ENCODE measurements around the gene SAMD4B. TPM values are rescaled to one million over a fixed set of nuclear protein-coding genes. Genes with fewer than 3 reads are reported as not detected.

Gene SAMD4B
- total and polyA plus RNA-seq, 9 of the 15 experiments (the other 6 are each of a cell fraction or from before 2014, with no cell fraction given), result 3.4 to 90.5 (median 38.0) TPM

DNA sequence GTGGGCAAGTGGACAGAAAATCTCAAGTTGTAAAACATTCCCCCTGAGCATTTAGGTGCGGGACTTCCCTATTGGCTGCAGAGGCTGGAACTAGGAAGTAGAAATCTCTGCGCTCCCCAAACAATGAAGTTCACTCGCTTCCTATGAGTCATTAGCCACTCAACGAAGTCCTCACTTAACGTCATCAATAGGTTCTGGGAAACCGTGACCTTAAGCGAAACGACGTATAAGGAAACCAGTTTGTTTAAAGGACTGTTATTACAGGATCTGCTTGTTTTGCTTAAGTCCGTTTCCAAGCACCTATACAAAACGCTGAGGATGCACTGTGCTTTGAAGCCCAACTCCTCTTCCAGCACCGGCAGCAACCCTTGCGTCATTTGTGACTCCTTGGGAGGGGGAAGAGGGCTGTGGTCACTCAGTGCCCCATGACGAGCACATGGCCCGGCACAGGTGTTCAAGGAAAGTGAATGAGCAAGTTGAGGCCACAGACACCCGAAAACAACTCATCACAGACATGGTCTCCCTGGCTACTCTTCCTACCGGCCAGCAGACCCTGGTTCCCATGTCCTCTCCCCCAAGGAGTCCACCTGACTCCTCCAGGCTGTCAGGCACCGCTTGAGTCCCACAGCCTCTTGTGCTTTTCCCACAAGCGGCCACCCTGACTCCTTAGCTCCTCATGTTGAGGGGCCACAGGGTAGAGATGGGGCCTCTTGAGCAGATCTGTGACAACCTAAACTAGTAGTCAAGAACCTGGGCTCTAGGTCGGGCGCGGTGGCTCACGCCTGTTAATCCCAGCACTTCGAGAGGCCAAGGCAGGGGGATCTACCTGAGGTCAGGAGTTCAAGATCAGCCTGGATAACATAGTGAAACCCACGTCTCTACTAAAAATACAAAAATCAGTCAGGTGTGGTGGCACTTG lies 88.7 kb downstream of the SAMD4B start (continued):
- TF ChIP-seq, protein P1, sequence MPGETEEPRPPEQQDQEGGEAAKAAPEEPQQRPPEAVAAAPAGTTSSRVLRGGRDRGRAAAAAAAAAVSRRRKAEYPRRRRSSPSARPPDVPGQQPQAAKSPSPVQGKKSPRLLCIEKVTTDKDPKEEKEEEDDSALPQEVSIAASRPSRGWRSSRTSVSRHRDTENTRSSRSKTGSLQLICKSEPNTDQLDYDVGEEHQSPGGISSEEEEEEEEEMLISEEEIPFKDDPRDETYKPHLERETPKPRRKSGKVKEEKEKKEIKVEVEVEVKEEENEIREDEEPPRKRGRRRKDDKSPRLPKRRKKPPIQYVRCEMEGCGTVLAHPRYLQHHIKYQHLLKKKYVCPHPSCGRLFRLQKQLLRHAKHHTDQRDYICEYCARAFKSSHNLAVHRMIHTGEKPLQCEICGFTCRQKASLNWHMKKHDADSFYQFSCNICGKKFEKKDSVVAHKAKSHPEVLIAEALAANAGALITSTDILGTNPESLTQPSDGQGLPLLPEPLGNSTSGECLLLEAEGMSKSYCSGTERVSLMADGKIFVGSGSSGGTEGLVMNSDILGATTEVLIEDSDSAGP (CRISPR knock-in tag; IDR thresholded peaks at IDR 0.05), result peak; percentile 28; the same call in 1 of the 2 replicates
- TF ChIP-seq, protein P2, sequence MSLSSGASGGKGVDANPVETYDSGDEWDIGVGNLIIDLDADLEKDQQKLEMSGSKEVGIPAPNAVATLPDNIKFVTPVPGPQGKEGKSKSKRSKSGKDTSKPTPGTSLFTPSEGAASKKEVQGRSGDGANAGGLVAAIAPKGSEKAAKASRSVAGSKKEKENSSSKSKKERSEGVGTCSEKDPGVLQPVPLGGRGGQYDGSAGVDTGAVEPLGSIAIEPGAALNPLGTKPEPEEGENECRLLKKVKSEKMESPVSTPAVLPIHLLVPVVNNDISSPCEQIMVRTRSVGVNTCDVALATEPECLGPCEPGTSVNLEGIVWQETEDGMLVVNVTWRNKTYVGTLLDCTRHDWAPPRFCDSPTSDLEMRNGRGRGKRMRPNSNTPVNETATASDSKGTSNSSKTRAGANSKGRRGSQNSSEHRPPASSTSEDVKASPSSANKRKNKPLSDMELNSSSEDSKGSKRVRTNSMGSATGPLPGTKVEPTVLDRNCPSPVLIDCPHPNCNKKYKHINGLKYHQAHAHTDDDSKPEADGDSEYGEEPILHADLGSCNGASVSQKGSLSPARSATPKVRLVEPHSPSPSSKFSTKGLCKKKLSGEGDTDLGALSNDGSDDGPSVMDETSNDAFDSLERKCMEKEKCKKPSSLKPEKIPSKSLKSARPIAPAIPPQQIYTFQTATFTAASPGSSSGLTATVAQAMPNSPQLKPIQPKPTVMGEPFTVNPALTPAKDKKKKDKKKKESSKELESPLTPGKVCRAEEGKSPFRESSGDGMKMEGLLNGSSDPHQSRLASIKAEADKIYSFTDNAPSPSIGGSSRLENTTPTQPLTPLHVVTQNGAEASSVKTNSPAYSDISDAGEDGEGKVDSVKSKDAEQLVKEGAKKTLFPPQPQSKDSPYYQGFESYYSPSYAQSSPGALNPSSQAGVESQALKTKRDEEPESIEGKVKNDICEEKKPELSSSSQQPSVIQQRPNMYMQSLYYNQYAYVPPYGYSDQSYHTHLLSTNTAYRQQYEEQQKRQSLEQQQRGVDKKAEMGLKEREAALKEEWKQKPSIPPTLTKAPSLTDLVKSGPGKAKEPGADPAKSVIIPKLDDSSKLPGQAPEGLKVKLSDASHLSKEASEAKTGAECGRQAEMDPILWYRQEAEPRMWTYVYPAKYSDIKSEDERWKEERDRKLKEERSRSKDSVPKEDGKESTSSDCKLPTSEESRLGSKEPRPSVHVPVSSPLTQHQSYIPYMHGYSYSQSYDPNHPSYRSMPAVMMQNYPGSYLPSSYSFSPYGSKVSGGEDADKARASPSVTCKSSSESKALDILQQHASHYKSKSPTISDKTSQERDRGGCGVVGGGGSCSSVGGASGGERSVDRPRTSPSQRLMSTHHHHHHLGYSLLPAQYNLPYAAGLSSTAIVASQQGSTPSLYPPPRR (CRISPR knock-in tag; IDR thresholded peaks at IDR 0.05; ENCODE audit: borderline replicate concordance), result peak; percentile 54; the same call in 1 of the 2 replicates
- peak; percentile 90 for TF ChIP-seq EP400 (IDR thresholded peaks at IDR 0.05)
- peak; percentile 54 for TF ChIP-seq RBBP5 (IDR thresholded peaks at IDR 0.05; ENCODE audit: borderline replicate concordance, insufficient read depth, low read length, poor library complexity, severe bottlenecking)
- TF ChIP-seq FOXA3 (CRISPR knock-in tag; conservative IDR thresholded peaks at IDR 0.05 in 1 of 2, IDR thresholded peaks at IDR 0.05 in 1 of 2), result no peak
- peak; percentile 49; the same call in 1 of the 2 replicates for TF ChIP-seq ZNF589 (CRISPR knock-in tag; IDR thresholded peaks at IDR 0.05; ENCODE audit: low read depth)
- TF ChIP-seq ZNF431 (CRISPR knock-in tag; IDR thresholded peaks at IDR 0.05), result no peak
- TF ChIP-seq ZNF830 (CRISPR knock-in tag; IDR thresholded peaks at IDR 0.05), result no peak
- TF ChIP-seq, protein P3, sequence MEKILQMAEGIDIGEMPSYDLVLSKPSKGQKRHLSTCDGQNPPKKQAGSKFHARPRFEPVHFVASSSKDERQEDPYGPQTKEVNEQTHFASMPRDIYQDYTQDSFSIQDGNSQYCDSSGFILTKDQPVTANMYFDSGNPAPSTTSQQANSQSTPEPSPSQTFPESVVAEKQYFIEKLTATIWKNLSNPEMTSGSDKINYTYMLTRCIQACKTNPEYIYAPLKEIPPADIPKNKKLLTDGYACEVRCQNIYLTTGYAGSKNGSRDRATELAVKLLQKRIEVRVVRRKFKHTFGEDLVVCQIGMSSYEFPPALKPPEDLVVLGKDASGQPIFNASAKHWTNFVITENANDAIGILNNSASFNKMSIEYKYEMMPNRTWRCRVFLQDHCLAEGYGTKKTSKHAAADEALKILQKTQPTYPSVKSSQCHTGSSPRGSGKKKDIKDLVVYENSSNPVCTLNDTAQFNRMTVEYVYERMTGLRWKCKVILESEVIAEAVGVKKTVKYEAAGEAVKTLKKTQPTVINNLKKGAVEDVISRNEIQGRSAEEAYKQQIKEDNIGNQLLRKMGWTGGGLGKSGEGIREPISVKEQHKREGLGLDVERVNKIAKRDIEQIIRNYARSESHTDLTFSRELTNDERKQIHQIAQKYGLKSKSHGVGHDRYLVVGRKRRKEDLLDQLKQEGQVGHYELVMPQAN (IDR thresholded peaks at IDR 0.05; ENCODE audit: borderline replicate concordance), result peak; percentile 51; the same call in 1 of the 2 replicates
- TF ChIP-seq BMI1 (IDR thresholded peaks at IDR 0.05; ENCODE audit: low read length), result no peak
- TF ChIP-seq, protein P4, sequence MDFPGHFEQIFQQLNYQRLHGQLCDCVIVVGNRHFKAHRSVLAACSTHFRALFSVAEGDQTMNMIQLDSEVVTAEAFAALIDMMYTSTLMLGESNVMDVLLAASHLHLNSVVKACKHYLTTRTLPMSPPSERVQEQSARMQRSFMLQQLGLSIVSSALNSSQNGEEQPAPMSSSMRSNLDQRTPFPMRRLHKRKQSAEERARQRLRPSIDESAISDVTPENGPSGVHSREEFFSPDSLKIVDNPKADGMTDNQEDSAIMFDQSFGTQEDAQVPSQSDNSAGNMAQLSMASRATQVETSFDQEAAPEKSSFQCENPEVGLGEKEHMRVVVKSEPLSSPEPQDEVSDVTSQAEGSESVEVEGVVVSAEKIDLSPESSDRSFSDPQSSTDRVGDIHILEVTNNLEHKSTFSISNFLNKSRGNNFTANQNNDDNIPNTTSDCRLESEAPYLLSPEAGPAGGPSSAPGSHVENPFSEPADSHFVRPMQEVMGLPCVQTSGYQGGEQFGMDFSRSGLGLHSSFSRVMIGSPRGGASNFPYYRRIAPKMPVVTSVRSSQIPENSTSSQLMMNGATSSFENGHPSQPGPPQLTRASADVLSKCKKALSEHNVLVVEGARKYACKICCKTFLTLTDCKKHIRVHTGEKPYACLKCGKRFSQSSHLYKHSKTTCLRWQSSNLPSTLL (IDR thresholded peaks at IDR 0.05), result no peak
- no peak for TF ChIP-seq U2AF1 (optimal IDR thresholded peaks at IDR 0.05; ENCODE audit: low read depth, low read length)
- peak; percentile 62 for TF ChIP-seq GABPA (tag; conservative IDR thresholded peaks at IDR 0.05; ENCODE audit: low read depth)
- TF ChIP-seq CREB1 (IDR thresholded peaks at IDR 0.05), result peak; percentile 91
- peak; percentile 84 for TF ChIP-seq CREB1 (CRISPR knock-in tag; IDR thresholded peaks at IDR 0.05)

Data from K562 (cell line).